ENCODE data around the gene CLCN5. TPM values are rescaled to one million over a fixed set of nuclear protein-coding genes. Genes with fewer than 3 reads are reported as not detected.
"Not testable (repeated sequence)": the region's sequence is repeated elsewhere in the genome, so short reads cannot be mapped to it uniquely, and the experiment has no call there.

CLCN5 gene
- polyA plus RNA-seq, 3 donors from 2014 or later: 0.60 to 1.00 TPM; not detected in 1

DNA sequence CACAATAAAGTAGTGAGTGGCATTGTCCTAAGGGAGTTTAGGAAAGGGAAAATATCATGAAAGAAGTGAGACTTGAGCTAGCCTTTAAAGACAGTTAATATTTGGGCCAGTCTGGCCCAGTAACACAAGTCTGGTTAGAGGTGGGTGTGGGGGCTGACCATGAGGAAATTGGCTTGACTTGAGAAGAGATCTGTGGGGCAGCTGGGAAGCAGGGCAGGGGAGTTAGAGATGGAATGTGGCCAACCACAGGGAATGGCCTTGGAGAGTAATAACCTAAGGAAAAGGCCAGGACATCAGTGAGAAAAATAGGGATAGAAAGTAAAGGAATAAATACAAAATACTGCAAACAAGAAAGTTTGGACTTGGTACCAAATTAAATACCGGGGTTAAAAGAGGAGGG, 71.3 kb downstream of the CLCN5 start:
- Mint-ChIP-seq H3K27ac (no peak overlapping the region), H3K36me3 (no peaks in the 10 kb centered on the region), H3K4me1 (no peaks in the 10 kb centered on the region), H3K9me3 (peaks cover 0 to 2% (median 0%) of the 10 kb centered on the region in 6 donors), H3K4me3 (no peak overlapping the region), H3K27me3 (ENCODE audit: low read depth in 3 of 3) (peaks cover 0 to 2% (median 2%) of the 10 kb centered on the region in 3 donors)
- DNase-seq: no peak

DNA sequence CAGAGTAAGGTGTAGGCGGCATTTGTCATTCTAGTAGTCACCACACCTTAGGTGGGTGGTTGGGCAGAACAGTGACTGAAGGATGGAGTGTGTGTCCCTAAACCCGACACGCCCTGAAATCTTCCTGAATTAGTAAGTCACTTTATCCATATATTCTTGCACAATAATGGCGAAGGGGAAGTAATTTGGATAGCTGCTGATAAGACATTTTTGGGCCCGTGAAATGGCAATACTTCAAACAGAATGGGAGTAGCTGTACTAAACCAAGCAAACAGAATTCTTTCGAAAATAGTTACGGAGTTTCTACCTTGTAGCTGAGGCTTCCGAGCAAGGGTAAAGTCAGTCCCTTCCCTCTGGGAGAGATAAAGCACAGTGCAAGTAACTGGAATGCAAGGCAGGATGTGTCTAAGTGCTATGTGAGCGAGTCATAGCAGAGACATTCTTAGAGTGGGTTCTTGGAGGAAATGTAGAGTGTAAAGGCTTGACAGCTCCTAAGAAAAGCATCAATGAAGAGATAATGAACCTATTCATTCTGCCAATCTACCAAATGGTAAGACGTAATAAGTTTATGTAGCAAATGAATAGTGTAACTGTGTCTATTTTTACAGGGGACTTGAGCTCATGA, 72.8 kb downstream of the CLCN5 start:
- Mint-ChIP-seq H3K36me3 (no peaks in the 10 kb centered on the region), H3K4me3 (no peak overlapping the region), H3K27ac (no peak overlapping the region), H3K9me3 (no peaks in the 10 kb centered on the region), H3K4me1 (no peaks in the 10 kb centered on the region), H3K27me3 (ENCODE audit: low read depth in 3 of 3) (peaks cover 0 to 5% (median 0%) of the 10 kb centered on the region in 3 donors)
- no peak for DNase-seq

DNA sequence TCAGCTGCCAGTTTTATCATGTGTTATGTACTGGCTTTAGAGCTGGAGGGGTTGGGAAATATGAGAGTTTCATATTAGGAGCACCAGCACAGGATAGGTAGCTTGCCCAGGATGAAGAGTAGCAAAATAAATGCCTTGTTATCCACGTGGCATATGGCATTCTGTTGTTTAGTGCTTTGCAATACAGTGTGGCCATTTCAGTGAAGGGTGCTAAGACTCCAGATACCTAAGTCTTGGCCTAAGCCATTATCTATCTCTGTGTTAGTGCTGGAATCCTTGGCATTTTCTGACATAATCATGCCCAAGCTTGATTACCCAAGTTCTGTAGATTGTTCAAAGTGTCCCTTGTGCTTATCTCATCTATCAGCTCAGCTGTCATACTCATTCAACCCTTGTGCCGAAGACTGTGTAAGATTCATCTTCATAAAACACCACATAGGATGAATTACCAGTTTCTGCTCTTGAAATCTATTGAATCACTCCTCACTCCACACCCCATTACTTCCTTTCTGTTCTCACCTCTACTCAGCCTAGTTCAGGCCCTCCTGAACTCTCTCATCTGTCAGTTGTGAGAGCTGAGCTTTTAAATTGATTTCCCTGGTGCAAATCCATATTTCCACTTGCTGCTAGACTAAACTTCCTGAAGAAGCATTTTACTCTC, 73.5 kb downstream of the CLCN5 start:
- Mint-ChIP-seq H3K4me1 (no peaks in the 10 kb centered on the region), H3K27ac (no peak overlapping the region), H3K27me3 (ENCODE audit: low read depth in 3 of 3) (peaks cover 0 to 7% (median 0%) of the 10 kb centered on the region in 3 donors), H3K9me3 (peaks cover 0 to 1% (median 0%) of the 10 kb centered on the region in 6 donors), H3K36me3 (no peaks in the 10 kb centered on the region), H3K4me3 (no peak overlapping the region)
- no peak for DNase-seq

DNA sequence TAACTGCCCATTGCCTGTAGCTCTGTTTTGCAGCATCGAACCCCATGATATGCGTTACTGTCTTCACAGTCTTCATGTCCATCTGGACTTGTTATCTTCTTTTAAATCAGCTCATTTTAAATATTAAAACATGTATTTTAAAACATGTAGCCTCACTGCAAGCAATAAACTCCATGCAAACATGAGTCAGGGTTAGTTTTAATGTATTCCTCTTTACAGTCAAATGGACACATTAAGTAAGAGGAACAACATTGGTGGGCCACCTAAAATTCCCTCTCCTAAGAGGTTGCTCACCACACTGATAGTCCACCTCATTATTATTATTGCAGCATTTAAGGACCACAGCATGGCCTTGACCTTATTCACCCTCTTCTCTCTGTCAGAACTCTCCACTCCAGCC, 74.1 kb downstream of the CLCN5 start:
- Mint-ChIP-seq H3K36me3 (no peaks in the 10 kb centered on the region), H3K9me3 (peaks cover 0 to 1% (median 0%) of the 10 kb centered on the region in 6 donors), H3K27ac (no peak overlapping the region), H3K27me3 (ENCODE audit: low read depth in 3 of 3) (peaks cover 0 to 7% (median 0%) of the 10 kb centered on the region in 3 donors), H3K4me3 (no peak overlapping the region), H3K4me1 (no peaks in the 10 kb centered on the region)
- DNase-seq: no peak

DNA sequence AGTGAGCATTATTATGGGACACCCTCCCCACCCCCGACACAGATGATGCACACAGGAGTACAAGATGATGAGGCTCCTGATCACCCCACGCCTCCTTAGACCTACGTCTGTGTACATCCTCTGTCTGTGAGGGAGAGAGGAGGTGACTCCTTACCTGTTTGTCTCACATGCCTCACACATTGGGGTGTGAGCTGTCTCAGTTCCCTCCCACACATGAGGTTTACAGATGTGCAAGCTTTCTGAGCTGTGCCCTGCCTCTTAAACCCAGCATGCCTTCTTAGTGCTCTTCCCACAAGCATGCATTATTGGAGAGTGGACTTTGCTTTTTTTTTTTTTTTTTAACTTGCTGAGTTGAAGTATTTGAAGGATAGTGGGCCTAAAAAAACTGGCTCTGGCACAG, 76.7 kb downstream of the CLCN5 start:
- H3K36me3 Mint-ChIP-seq: no peaks in the 10 kb centered on the region
- peaks cover 0 to 8% (median 0%) of the 10 kb centered on the region in 3 donors for H3K27me3 Mint-ChIP-seq (ENCODE audit: low read depth in 3 of 3)

DNA sequence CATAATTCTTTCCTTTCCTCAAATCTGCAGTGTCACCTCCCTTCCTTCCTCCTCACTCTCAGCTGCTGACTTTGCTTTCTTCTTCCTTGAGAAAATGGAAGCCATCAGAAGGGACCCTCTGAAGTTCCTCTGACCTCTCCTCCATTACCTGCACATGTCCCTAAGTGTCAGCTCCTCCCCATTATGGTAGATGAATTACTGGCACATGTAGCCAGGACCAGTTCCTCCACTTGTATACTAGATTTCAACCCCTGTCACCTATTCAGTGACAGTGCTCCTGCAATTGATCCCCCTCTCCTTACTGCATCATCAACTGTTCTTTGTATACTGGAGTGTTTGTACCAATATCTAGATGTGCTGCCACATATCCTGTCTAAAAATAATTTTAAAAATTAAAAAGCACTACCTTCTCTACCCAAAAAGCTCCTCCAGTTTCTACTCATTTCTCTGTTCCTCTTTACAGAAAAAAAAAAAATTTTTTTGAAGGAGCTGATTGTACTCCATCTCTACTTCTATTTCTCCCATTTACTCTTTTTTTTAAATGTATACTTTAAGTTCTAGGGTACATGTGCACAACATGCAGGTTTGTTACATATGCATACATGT, 78.6 kb downstream of the CLCN5 start:
- H3K4me3 Mint-ChIP-seq: no peak overlapping the region
- H3K9me3 Mint-ChIP-seq: peaks cover 0 to 1% (median 0%) of the 10 kb centered on the region in 6 donors
- H3K4me1 Mint-ChIP-seq: no peaks in the 10 kb centered on the region
- H3K36me3 Mint-ChIP-seq: no peaks in the 10 kb centered on the region
- DNase-seq: no peak
- H3K27me3 Mint-ChIP-seq (ENCODE audit: low read depth in 3 of 3): peaks cover 0 to 8% (median 0%) of the 10 kb centered on the region in 3 donors
- H3K27ac Mint-ChIP-seq: no peak overlapping the region

More for the DNA sequence above, 76.7 kb downstream of the CLCN5 start:
- Mint-ChIP-seq H3K4me1 (no peaks in the 10 kb centered on the region), H3K4me3 (no peak overlapping the region), H3K9me3 (peaks cover 0 to 1% (median 0%) of the 10 kb centered on the region in 6 donors), H3K27ac (no peak overlapping the region)
- no peak for DNase-seq

DNA sequence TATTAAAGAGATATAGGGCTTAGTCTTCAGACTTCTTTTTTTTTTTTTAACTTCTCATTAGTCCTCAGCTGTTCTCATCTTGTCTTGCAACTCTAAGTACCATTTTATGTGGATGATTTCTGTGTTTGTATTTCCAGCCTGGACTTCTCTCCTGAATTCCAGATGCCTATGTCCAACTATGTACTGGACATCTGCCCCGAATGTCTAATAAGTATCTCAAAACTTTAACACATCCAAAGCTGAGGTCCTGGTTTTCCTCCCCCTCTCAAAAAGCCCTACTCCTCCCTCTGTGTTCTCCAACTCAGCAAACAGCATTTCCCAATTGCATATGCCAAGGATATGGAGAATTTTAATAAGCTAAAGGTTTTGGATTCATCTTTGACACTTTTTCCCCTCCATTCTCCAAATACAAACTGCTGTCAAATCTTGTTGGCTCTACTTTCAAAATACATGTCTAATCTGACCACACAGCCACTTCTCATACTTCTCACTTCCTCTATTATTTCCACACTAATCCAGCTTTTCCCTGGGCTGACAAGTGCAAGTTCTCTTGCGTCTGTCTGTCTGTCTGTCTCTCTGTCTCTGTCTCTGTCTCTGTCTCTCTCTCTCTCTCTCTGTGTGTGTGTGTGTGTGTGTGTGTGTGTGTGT, 79.8 kb downstream of the CLCN5 start:
- H3K9me3 Mint-ChIP-seq: peaks cover 0 to 1% (median 0%) of the 10 kb centered on the region in 6 donors
- peaks cover 0 to 8% (median 0%) of the 10 kb centered on the region in 3 donors for H3K27me3 Mint-ChIP-seq (ENCODE audit: low read depth in 3 of 3)
- DNase-seq: no peak
- no peaks in the 10 kb centered on the region for H3K36me3 Mint-ChIP-seq
- H3K4me3 Mint-ChIP-seq: no peak overlapping the region
- no peak overlapping the region for H3K27ac Mint-ChIP-seq
- H3K4me1 Mint-ChIP-seq: no peaks in the 10 kb centered on the region

DNA sequence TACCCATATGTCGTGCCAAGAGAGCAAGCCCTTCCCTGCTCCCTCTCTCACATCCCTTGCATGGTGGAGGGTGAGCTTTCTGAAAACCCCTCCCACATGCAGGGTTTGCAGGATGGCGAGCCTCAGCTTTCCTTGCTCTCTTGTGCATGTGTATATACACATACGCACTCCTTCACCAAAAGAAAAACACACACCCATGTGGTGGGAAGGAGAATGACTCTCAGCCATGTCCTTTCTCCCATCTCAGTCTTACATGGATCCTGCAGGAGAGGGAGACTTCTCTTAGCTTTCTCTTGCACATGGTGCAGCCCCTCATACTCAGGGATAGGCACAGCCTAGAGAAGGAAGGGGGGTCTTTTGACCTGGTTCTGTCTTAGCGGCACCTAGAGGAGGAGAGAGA, 81.1 kb downstream of the CLCN5 start:
- Mint-ChIP-seq H3K27ac (no peak overlapping the region), H3K4me3 (no peak overlapping the region), H3K4me1 (no peaks in the 10 kb centered on the region), H3K9me3 (peaks cover 0 to 1% (median 0%) of the 10 kb centered on the region in 6 donors), H3K36me3 (no peaks in the 10 kb centered on the region), H3K27me3 (ENCODE audit: low read depth in 3 of 3) (peaks cover 0 to 10% (median 0%) of the 10 kb centered on the region in 3 donors)
- DNase-seq: no peak

DNA sequence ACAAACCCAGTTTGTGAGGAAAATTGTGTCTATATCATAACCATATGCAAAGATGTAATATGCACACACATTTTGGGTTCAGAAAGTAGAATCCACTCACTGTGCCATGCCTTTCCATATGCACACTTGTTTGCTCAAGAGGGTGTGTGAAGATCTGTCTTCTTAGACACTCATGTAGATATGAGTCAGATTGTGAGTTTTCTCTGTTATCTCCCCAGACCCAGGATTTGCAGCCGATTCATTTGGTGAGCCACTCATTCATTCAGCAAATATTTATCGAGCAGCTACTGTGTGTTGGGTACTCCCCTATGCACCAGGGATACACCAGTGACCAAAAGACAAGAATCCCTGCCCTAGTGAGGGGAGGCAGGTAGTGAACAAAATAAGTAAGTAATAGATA, 81.5 kb downstream of the CLCN5 start:
- H3K27me3 Mint-ChIP-seq (ENCODE audit: low read depth in 3 of 3): peaks cover 0 to 10% (median 0%) of the 10 kb centered on the region in 3 donors
- no peaks in the 10 kb centered on the region for H3K4me1 Mint-ChIP-seq
- H3K4me3 Mint-ChIP-seq: no peak overlapping the region
- no peak for DNase-seq
- H3K27ac Mint-ChIP-seq: no peak overlapping the region
- H3K9me3 Mint-ChIP-seq: peaks cover 0 to 1% (median 0%) of the 10 kb centered on the region in 6 donors
- no peaks in the 10 kb centered on the region for H3K36me3 Mint-ChIP-seq

DNA sequence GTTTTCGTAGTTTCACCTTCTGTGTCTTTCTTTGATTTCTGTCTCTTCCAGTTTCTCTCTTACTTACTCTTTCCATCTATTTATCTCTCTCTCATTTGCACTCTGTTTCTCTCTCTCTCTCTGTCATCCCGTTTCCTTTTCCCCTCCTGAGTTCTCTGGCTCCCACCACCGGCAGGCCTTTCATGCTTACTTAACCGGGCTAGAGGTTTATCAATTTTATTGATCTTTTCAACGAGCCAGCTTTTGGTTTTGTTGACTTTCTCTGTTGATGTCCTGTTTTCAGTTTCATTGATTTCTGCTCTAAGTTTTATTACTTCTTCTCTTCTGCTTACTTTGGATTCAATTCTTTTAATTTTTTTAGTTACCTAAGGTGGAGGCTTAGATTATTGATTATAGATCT, 103.2 kb downstream of the CLCN5 start:
- not testable (repeated sequence) for H3K36me3 Mint-ChIP-seq, H3K4me1 Mint-ChIP-seq, DNase-seq
- H3K9me3 Mint-ChIP-seq: peaks cover 0 to 18% (median 7%) of the 10 kb centered on the region in 6 donors
- peak overlapping the region in 1 of 5 donors; percentile 31 for H3K4me3 Mint-ChIP-seq
- H3K27ac Mint-ChIP-seq: peak overlapping the region in 1 of 6 donors; percentile 37
- H3K27me3 Mint-ChIP-seq (ENCODE audit: low read depth in 3 of 3): peaks cover 1 to 12% (median 5%) of the 10 kb centered on the region in 3 donors

DNA sequence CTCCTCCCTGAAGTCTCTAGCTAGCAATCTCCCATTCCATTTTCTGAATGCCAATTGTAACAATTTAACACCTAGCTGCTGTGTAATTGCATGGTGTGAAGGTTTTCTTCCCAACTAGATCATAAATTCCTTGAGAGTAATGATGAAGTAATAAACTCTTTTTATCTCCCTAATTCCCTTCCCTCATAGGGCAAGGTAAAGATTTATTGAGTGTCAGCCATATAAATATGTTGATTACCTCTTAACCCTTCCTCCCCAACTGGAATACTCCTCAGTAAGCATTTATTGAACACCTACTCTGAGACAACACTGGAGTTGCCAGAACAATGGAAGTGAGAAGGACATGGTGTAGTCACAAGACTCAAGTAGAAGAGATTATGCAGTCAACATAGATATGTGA, 112.7 kb downstream of the CLCN5 start:
- DNase-seq: no peak
- H3K4me1 Mint-ChIP-seq: no peaks in the 10 kb centered on the region
- no peaks in the 10 kb centered on the region for H3K36me3 Mint-ChIP-seq
- peaks cover 0 to 1% (median 0%) of the 10 kb centered on the region in 6 donors for H3K9me3 Mint-ChIP-seq
- H3K27me3 Mint-ChIP-seq (ENCODE audit: low read depth in 3 of 3): peaks cover 0 to 4% (median 0%) of the 10 kb centered on the region in 3 donors
- no peak overlapping the region for H3K4me3 Mint-ChIP-seq
- no peak overlapping the region for H3K27ac Mint-ChIP-seq

DNA sequence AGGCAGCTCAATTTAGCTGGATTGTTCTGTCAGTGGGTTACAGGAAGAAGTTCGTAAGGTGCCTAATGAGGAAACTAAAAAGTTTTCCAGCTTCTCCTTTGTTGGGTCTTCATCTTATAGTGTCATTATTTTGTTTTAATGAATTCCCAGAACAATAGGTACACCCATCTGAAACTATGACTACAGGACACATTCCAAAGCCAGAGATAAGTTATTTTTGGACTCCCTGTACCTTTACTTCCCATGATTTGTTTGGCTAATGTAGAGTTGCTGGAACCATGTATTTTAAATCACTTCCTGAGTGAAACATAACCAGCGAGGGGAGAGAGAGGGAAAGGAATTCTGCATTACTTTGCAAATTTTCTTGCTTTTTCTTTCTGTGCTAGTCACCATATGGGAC, 114.0 kb downstream of the CLCN5 start:
- Mint-ChIP-seq H3K27me3 (ENCODE audit: low read depth in 3 of 3) (peaks cover 0 to 4% (median 0%) of the 10 kb centered on the region in 3 donors), H3K4me3 (no peak overlapping the region), H3K9me3 (peaks cover 0 to 1% (median 0%) of the 10 kb centered on the region in 6 donors)

DNA sequence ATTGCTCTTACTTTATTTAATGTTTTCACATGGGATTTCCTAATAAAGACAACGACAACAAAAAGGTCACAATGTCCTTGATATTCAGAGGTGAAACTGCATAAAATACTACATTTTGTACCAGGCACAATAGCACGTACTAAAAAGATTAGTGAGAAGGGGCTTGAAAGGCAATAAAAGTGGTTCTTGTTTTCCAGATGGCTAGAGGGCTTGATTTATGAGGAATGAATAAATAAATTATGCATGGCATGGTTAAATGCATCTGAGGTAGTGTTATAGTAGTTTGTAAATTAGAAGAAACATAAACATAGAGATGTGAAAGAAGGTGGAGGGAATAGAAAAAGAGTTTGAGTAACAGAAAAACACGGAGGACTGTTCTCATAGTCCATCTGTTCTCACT, 123.4 kb downstream of the CLCN5 start:
- Mint-ChIP-seq H3K27ac (no peak overlapping the region), H3K27me3 (ENCODE audit: low read depth in 3 of 3) (peaks cover 0 to 2% (median 2%) of the 10 kb centered on the region in 3 donors), H3K4me1 (no peaks in the 10 kb centered on the region), H3K4me3 (no peak overlapping the region), H3K36me3 (peaks cover 0 to 12% (median 0%) of the 10 kb centered on the region in 3 donors), H3K9me3 (no peaks in the 10 kb centered on the region)
- DNase-seq: no peak

More for the DNA sequence above, 114.0 kb downstream of the CLCN5 start:
- no peak for DNase-seq
- no peak overlapping the region for H3K27ac Mint-ChIP-seq
- H3K4me1 Mint-ChIP-seq: no peaks in the 10 kb centered on the region
- H3K36me3 Mint-ChIP-seq: no peaks in the 10 kb centered on the region

DNA sequence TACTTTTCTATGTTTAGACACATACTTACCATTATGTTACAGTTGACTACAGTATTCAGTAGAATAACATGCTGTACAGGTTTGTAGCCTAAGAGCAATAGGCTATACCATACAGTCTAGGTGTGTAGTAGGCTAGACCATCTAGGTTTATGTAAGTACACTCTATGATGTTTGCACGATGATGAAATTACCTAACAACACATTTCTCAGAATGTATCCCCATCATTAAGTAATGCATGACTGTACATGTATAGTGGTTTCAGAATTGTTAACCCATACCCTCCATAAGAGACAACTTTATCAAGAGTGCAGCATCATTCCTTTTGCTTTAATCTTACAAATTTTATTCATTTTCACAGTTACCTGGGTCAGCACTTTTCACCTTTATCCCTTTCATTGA, 126.8 kb downstream of the CLCN5 start:
- Mint-ChIP-seq H3K4me1 (no peaks in the 10 kb centered on the region), H3K4me3 (no peak overlapping the region), H3K9me3 (no peaks in the 10 kb centered on the region), H3K27ac (no peak overlapping the region), H3K36me3 (peaks cover 0 to 8% (median 0%) of the 10 kb centered on the region in 3 donors), H3K27me3 (ENCODE audit: low read depth in 3 of 3) (peaks cover 0 to 4% (median 2%) of the 10 kb centered on the region in 3 donors)
- no peak for DNase-seq

Data from immature natural killer cell (primary cell).